Measurements from ENCODE around the gene SAMD1. TPM values are rescaled to one million over a fixed set of nuclear protein-coding genes. Genes with fewer than 3 reads are reported as not detected.

Gene SAMD1
- polyA plus RNA-seq, 1 experiment, result 5.1 TPM

DNA sequence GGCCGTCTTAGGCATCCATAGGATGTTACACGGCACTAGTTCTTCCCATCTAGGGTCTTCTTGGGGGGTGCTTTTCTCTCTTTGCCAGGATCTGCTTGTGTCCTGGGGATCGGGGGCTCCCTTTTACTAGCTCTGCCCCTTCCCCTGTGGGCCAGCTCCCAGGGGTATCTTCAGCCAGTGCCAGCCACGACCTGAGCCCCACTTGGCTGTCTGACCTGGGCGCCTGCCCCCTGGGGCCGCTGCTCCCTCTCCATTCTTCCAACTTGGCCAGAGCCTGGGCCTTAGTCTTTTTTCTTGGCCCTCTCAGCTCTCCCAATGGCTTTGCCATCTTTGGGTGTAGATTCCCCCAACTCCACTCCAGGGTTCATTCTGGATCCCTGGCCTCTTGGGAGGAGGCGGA, 23.9 kb upstream of the SAMD1 start:
- POLR2A ChIA-PET, result no interaction called here
- no peaks in the 10 kb centered on the region for H3K27me3 ChIP-seq (ENCODE audit: control insufficient read depth, insufficient read depth, low read length)
- CTCF ChIA-PET, result interaction anchor here (1.0 to 3.0 kb wide), 4 partner anchors 11 to 234 kb away, joined by 3 to 18 read pairs (median 4); partner anchors contain the start of gene ASF1B
- H3K9me3 ChIP-seq (ENCODE audit: control insufficient read depth, insufficient read depth, low read length), result no peaks in the 10 kb centered on the region; the same call in 1 of the 2 replicates
- no peak for DNase-seq (ENCODE audit: low read depth, low spot score)
- no peak overlapping the region for H3K27ac ChIP-seq (ENCODE audit: low read depth, low read length)
- TF ChIP-seq, protein P1, sequence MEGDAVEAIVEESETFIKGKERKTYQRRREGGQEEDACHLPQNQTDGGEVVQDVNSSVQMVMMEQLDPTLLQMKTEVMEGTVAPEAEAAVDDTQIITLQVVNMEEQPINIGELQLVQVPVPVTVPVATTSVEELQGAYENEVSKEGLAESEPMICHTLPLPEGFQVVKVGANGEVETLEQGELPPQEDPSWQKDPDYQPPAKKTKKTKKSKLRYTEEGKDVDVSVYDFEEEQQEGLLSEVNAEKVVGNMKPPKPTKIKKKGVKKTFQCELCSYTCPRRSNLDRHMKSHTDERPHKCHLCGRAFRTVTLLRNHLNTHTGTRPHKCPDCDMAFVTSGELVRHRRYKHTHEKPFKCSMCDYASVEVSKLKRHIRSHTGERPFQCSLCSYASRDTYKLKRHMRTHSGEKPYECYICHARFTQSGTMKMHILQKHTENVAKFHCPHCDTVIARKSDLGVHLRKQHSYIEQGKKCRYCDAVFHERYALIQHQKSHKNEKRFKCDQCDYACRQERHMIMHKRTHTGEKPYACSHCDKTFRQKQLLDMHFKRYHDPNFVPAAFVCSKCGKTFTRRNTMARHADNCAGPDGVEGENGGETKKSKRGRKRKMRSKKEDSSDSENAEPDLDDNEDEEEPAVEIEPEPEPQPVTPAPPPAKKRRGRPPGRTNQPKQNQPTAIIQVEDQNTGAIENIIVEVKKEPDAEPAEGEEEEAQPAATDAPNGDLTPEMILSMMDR (IDR thresholded peaks at IDR 0.05; ENCODE audit: low read depth, low read length), result no peak
- H3K4me3 ChIP-seq (ENCODE audit: low read depth, low read length), result no peak overlapping the region

DNA sequence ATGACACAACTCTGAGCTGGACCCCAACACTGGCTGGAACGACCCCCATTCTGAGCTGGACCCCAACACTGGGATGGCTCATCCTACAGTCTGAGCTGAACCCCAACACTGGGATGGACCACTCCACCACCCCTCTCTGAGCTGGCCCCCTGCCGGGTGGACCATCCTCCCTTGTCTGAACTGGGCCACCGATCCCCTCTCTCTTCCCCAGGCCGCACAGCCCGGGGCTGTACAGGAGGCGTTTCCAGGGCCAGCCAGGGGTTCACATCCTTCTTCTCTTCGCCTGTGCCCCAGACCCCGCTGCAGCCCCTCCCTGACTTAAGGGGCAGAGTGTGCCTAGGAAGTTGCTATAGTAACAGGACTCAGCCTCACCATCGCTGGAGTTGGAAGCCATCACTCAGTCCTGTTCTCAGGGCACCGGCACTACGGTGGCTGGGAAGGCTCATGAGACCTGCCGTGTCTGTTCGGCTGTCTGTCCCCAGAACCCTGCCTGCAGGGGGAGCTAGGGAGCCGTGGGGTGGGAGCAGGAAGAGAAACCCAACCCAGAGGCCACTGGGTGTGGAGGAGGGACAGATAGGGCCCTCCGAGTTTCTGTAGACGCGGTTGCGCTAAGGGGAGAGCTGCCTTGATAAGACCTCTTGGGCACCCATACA, 23.3 kb upstream of the SAMD1 start:
- ChIA-PET CTCF (interaction anchor here (0.7 to 3.0 kb wide), 4 partner anchors 10 to 70 kb away, joined by 3 to 18 read pairs (median 3); partner anchors contain the start of gene ASF1B), POLR2A (interaction anchor here (0.5 kb wide), 1 partner anchor 10 kb away, joined by 4 read pairs; no protein-coding TSS in a partner anchor)
- TF ChIP-seq, protein P1 (IDR thresholded peaks at IDR 0.05; ENCODE audit: low read depth, low read length), result peak; percentile 28; the same call in 1 of the 2 replicates
- DNase-seq (ENCODE audit: low read depth, low spot score), result no peak
- peak overlapping the region; percentile 2 for H3K27ac ChIP-seq (ENCODE audit: low read depth, low read length)
- H3K27me3 ChIP-seq (ENCODE audit: control insufficient read depth, insufficient read depth, low read length), result no peaks in the 10 kb centered on the region
- H3K9me3 ChIP-seq (ENCODE audit: control insufficient read depth, insufficient read depth, low read length), result no peaks in the 10 kb centered on the region; the same call in 1 of the 2 replicates
- H3K4me3 ChIP-seq (ENCODE audit: low read depth, low read length), result no peak overlapping the region

DNA sequence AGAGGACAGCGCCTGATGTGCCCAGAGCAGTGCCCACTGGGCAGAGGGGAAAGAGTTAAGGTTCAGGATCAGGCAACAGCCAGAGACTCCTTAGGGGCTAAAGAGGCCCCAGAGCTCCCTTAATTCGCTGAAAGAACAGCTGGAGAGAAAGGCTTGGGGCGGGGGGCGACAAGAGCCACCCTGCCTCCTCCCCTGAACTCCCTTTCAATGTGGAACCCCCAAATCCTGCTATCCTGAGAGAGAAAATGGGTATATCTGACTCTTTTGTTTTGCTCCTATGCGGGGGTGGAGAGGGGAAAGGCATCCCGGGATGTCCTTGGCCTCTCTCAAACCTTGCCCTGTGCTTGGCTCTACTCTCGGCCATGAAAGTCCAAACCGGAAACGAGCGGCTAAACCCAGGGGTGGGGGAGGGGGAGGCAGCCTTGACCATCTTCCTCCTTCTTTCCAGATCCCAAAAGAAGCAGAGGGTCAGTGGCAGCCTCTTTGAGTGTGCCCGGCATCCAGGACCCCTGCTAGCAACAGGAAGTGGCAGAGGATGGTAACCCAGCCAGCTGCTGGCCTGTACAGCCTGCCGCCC, 22.3 kb upstream of the SAMD1 start:
- TF ChIP-seq, protein P1 (IDR thresholded peaks at IDR 0.05; ENCODE audit: low read depth, low read length), result no peak
- no peak for DNase-seq (ENCODE audit: low read depth, low spot score)
- ChIA-PET CTCF (no interaction called here), POLR2A (interaction anchor here (0.5 kb wide), 1 partner anchor 76 kb away, joined by 3 read pairs; no protein-coding TSS in a partner anchor)
- Histone ChIP-seq H3K27ac (ENCODE audit: low read depth, low read length) (no peak overlapping the region), H3K27me3 (ENCODE audit: control insufficient read depth, insufficient read depth, low read length) (no peaks in the 10 kb centered on the region), H3K9me3 (ENCODE audit: control insufficient read depth, insufficient read depth, low read length) (no peaks in the 10 kb centered on the region; the same call in 1 of the 2 replicates), H3K4me3 (ENCODE audit: low read depth, low read length) (no peak overlapping the region)

DNA sequence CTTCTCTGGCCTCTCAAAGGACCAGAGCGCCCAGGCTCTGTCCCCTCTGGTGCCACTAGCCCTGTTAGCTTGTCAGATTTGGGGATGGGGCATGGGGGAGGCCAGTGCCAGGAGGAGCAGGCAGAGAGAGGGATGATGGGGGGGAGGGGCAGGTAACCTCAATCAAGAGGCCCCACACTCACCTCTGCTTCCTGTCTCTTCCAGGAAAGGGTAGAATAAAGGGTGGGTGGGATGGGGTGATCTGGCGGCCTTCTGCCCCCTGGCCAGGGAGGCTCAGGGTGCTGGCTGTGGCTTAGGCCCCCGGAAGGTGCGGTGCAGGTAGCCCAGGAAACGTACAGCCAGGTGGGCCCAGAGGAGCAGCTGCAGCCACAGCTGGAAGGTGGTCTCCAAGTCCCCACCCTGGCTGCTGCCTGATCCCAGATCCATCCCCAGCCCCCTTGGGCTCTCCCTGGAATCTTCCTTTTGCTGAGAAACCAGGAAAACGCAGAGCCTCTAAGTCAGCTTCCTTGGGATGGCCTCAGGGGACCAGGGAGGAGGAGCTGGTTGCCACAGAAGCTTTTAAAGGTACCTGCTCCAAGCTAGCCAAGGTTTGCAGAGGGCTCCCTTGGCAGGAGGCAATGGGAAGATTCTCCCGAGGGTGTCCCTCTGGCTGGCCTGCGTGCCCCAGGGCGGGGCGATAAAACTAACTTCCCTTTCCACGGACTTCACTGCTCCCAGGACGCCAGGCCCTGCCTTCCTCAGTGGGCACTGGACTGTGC, 21.7 kb upstream of the SAMD1 start:
- ChIA-PET CTCF (no interaction called here), POLR2A (interaction anchor here (0.5 kb wide), 1 partner anchor 76 kb away, joined by 3 read pairs; no protein-coding TSS in a partner anchor)
- Histone ChIP-seq H3K9me3 (ENCODE audit: control insufficient read depth, insufficient read depth, low read length) (no peaks in the 10 kb centered on the region; the same call in 1 of the 2 replicates), H3K27me3 (ENCODE audit: control insufficient read depth, insufficient read depth, low read length) (no peaks in the 10 kb centered on the region), H3K27ac (ENCODE audit: low read depth, low read length) (no peak overlapping the region), H3K4me3 (ENCODE audit: low read depth, low read length) (no peak overlapping the region)
- DNase-seq (ENCODE audit: low read depth, low spot score), result no peak
- TF ChIP-seq, protein P1 (IDR thresholded peaks at IDR 0.05; ENCODE audit: low read depth, low read length), result no peak
